ENCODE results near the gene IQCK.

DNA sequence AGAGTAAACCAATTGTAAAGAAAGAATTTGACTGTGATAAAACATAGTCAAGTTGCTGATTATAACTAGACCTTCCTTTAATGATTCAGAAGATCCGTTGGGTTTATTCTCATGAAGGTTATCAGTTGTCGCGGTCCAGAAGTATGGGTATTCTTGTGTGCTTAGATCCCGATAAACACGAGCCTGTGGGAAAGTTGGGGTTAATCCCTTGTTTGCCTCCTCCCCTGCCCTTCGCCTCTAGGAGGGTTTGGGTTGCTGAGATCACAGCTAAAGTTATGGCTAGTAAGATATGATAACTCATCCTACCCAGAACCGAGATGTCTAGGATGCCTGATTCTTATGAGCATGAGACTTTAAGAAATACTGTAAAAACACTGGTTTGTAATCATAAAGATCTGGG is 99.8 kb downstream of the IQCK start:
- no peak for TF ChIP-seq POLR2A (IDR thresholded peaks at IDR 0.05)
- no peak for TF ChIP-seq POLR2AphosphoS5 (IDR thresholded peaks at IDR 0.05)
- TF ChIP-seq, protein P1, sequence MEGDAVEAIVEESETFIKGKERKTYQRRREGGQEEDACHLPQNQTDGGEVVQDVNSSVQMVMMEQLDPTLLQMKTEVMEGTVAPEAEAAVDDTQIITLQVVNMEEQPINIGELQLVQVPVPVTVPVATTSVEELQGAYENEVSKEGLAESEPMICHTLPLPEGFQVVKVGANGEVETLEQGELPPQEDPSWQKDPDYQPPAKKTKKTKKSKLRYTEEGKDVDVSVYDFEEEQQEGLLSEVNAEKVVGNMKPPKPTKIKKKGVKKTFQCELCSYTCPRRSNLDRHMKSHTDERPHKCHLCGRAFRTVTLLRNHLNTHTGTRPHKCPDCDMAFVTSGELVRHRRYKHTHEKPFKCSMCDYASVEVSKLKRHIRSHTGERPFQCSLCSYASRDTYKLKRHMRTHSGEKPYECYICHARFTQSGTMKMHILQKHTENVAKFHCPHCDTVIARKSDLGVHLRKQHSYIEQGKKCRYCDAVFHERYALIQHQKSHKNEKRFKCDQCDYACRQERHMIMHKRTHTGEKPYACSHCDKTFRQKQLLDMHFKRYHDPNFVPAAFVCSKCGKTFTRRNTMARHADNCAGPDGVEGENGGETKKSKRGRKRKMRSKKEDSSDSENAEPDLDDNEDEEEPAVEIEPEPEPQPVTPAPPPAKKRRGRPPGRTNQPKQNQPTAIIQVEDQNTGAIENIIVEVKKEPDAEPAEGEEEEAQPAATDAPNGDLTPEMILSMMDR (IDR thresholded peaks at IDR 0.05 in 8 of 11, conservative IDR thresholded peaks at IDR 0.05 in 3 of 11), result no peak
